GM18517 (cell line): ENCODE measurements around the gene MEP1B.

Experiments used
- ATAC-seq: cut with Tn5 transposase; IDR thresholded peaks from one replicate; pipeline ENCODE4 v1.9.1; 2021; ENCODE audit warnings: mild to moderate bottlenecking, moderate library complexity; ENCODE audit not compliant: unreplicated experiment

The MEP1B gene

DNA sequence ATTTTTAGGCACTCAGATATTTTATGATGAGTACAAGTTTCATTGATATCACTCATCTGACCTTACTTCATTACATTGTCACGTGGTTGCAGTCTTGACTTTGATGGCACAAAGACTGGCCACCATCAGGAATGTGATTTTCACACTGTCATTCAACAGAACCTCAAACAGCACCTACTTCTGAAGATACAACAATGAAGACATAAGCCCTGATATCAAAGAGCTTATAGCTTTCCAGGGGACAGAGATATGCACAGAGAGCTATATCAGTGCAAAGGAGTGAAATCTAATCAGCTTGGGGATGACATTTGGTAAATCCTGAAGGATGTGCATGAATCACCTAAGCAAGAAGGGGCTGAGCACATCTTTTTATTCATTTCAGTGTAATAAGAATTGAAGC lies 72.3 kb downstream of the MEP1B start:
- no peak for ATAC-seq

DNA sequence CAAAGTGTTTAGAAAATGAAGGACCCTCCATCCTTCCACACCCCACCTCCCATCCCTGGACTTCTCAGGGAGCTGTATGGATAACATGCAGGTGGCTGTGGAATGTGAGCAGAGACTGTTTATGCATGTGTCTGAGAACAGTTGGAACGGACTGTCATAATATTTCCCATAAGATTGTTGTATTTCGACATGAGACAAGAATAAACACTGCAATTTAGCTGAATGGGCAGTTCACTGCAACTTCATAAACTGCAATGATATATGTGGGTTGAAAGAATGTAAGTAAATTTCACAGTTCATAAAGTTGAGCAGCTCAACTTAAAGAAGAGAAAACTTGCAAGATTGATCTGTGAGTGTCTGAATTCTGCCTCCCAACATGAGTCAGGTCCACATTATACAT lies 74.6 kb downstream of the MEP1B start:
- ATAC-seq: no peak

- ATAC-seq: no peak
These were observed 77.6 kb downstream of the MEP1B start for GRCh38 chr18:32267463-32267862.
